GM12878 (cell line): ENCODE results near the gene LDLRAD4. TPM values are rescaled to one million over a fixed set of nuclear protein-coding genes. Genes with fewer than 3 reads are reported as not detected.

Experiments used
- ATAC-seq: fragments of 200-7000 bp; cut with Tn5 transposase; 3 replicates; pipeline ENCODE4 v1.9.1; 2020; ENCODE audit warnings: mild to moderate bottlenecking, moderate library complexity
- BruUV-seq: library from RNA; stranded (reverse); fragments of 400-500 nt; replicated peaks from 2 replicates; lab custom pipeline; 2021; lab: Mats Ljungman, UMichigan
- CTCF ChIA-PET: fragments of 300-600 bp; sonication (Branson Sonifier 250); formaldehyde crosslinking; extraction: SDS; loops from one replicate; lab custom pipeline; 2021; ENCODE audit warnings: inconsistent platforms; lab: Yijun Ruan, JAX
- POLR2A ChIA-PET: fragments of 350-600 bp; formaldehyde crosslinking; extraction: SDS; loops from one replicate; lab custom pipeline; 2021; ENCODE audit warnings: inconsistent platforms; lab: Charles Lee
- RAD21 ChIA-PET: fragments of 300-600 bp; sonication (Branson Sonifier 250); formaldehyde crosslinking; loops from one replicate; lab custom pipeline; 2023; ENCODE audit warnings: antibody characterized with exemption; ENCODE audit not compliant: unreplicated experiment; lab: Charles Lee
- SMC1A ChIA-PET: fragments of 300-600 bp; sonication (Branson Sonifier 250); formaldehyde crosslinking; loops from one replicate; lab custom pipeline; 2023; ENCODE audit not compliant: unreplicated experiment, uncharacterized antibody; lab: Charles Lee
- DNase-seq: peaks from one replicate; pipeline ENCODE4 v3.0.0-alpha.2; 2011; ENCODE audit warnings: low read depth, low spot score
- FAIRE-seq: peaks from 3 replicates; lab custom pipeline; 2011; peaks lifted over from hg19 to GRCh38; lab: Jason Lieb, UNC
- H2AFZ ChIP-seq: 2 replicates; pipeline ENCODE4 v1.6.0; 2011; ENCODE audit warnings: low read depth, low read length, control low read depth; ENCODE audit not compliant: control insufficient read depth
- H3K27ac ChIP-seq: 2 replicates; pipeline ENCODE4 v1.5.1; 2011; ENCODE audit warnings: control low read depth; ENCODE audit not compliant: control insufficient read depth, insufficient read depth
- H3K27me3 ChIP-seq, 2 experiments: replicated peaks in 1 of 2; 2 replicates each; pipeline versions ENCODE4 v1.6.0 to v1.6.1; 2011; ENCODE audit warnings: low read length in 1 of 2; ENCODE audit not compliant: control insufficient read depth in 2 of 2, insufficient read depth in 2 of 2
- H3K36me3 ChIP-seq, 2 experiments: 2 replicates each; pipeline ENCODE4 v1.5.1; 2011; ENCODE audit warnings: low read length in 1 of 2; ENCODE audit not compliant: control insufficient read depth in 2 of 2, insufficient read depth in 2 of 2
- H3K4me1 ChIP-seq: 2 replicates; pipeline ENCODE4 v1.6.1; 2011; ENCODE audit warnings: mild to moderate bottlenecking, low read length, moderate library complexity, mixed read lengths; ENCODE audit not compliant: control insufficient read depth, insufficient read depth
- H3K4me2 ChIP-seq: 2 replicates; pipeline ENCODE4 v1.6.0; 2011; ENCODE audit warnings: control low read depth; ENCODE audit not compliant: control insufficient read depth, insufficient read depth
- H3K4me3 ChIP-seq: fragments of 200-600 bp; sonication (generic); 2 replicates; pipeline ENCODE4 v1.5.1; 2016
- H3K79me2 ChIP-seq: 2 replicates; pipeline ENCODE4 v1.6.0; 2011; ENCODE audit warnings: low read length; ENCODE audit not compliant: control insufficient read depth, insufficient read depth
- H3K9ac ChIP-seq: 2 replicates; pipeline ENCODE4 v1.8.0; 2011; ENCODE audit warnings: low read length, control low read depth, mixed read lengths; ENCODE audit not compliant: control insufficient read depth, insufficient read depth
- H3K9me3 ChIP-seq: replicated peaks from 3 replicates; pipeline ENCODE4 v1.5.1; 2011; ENCODE audit warnings: mild to moderate bottlenecking, low read length; ENCODE audit not compliant: control insufficient read depth, insufficient read depth
- H4K20me1 ChIP-seq: 2 replicates; pipeline ENCODE4 v1.6.0; 2011; ENCODE audit not compliant: control insufficient read depth, insufficient read depth
- CREM ChIP-seq: IDR thresholded peaks from 2 replicates; pipeline ENCODE4 v1.6.1; 2014; ENCODE audit warnings: antibody characterized with exemption, low read depth
- EGR1 ChIP-seq, 2 experiments: IDR thresholded peaks; 1 replicate in 1 of 2; 2 replicates in 1 of 2; pipeline ENCODE4 v1.6.1; 2011 to 2012; ENCODE audit warnings: low read depth in 2 of 2, low read length in 2 of 2, borderline replicate concordance in 1 of 2, mild to moderate bottlenecking in 1 of 2, moderate library complexity in 1 of 2
- HDGF ChIP-seq: fragments of 450-650 bp; IDR thresholded peaks from 2 replicates; pipeline ENCODE4 v1.6.1; 2016; ENCODE audit warnings: antibody characterized with exemption
- SIN3A ChIP-seq: IDR thresholded peaks from 2 replicates; pipeline ENCODE4 v1.6.1; 2012; ENCODE audit warnings: low read depth, low read length, improper control_type of control experiment
- SPI1 ChIP-seq: IDR thresholded peaks from 2 replicates; pipeline ENCODE4 v1.6.1; 2011; ENCODE audit warnings: low read depth, mild to moderate bottlenecking, low read length, moderate library complexity, borderline replicate concordance; ENCODE audit not compliant: insufficient read depth
- WGBS: methylation state at CpG from one replicate; pipeline ENCODE4 v1.1.6; 2016; ENCODE audit warnings: low lambda C conversion rate; ENCODE audit not compliant: insufficient replicate concordance, insufficient coverage; ENCODE audit errors: missing lambda C conversion rate; 5-methylcytosine and 5-hydroxymethylcytosine counted together
- in situ Hi-C: fragments of 300-500 bp; cut with MboI; formaldehyde crosslinking; loops from 9 replicates; pipeline ENCODE4 v1.14.3; 2018; ENCODE audit warnings: mixed read lengths
- intact Hi-C: fragments of 100-400 bp; cut with micrococcal nuclease; formaldehyde crosslinking; loops from one replicate; pipeline ENCODE4 v1.14.2; 2022; ENCODE audit not compliant: unreplicated experiment
- polyA plus RNA-seq, 11 experiments: library from polyadenylated mRNA; depleted of rRNA in 4 of 11; unstranded in 6 of 11; stranded (reverse) in 5 of 11; fragments of >200 nt; fragmentation: Nextera tagmentation in 4 of 11; fragmentation: Illumina TruSeq in 1 of 11; extraction: Ambion mirVana in 4 of 11; extraction: Trizol in 1 of 11; gene quantifications; 1 replicate in 1 of 11; 2 replicates in 10 of 11; pipeline versions ENCODE4 v1.2.1 to v1.2.3, GENCODE V29; 2011 to 2016; ENCODE audit warnings: inconsistent platforms in 2 of 11, missing spikeins in 2 of 11, low read depth in 1 of 11
- total RNA-seq, 4 experiments: library from RNA; depleted of rRNA in 3 of 4; stranded (reverse); fragments of >200 nt in 3 of 4; fragmentation: Illumina TruSeq in 1 of 4; extraction: Trizol in 1 of 4; gene quantifications; 2 replicates each; pipeline versions ENCODE4 v1.2.1 to v1.2.3, GENCODE V29; 2013 to 2021
- TF ChIP-seq, protein P1 (sequence below): fragments of 450-650 bp; IDR thresholded peaks from 2 replicates; pipeline ENCODE4 v1.6.1; 2016; ENCODE audit warnings: mild to moderate bottlenecking, moderate library complexity, borderline replicate concordance
- TF ChIP-seq, protein P2 (sequence below): IDR thresholded peaks from 2 replicates; pipeline ENCODE4 v1.6.1; 2011; ENCODE audit warnings: low read depth, low read length, improper control_type of control experiment, borderline replicate concordance
- TF ChIP-seq, protein P3 (sequence below): fragments of 450-650 bp; conservative IDR thresholded peaks from 2 replicates; pipeline ENCODE4 v1.6.1; 2017; ENCODE audit warnings: mild to moderate bottlenecking, moderate library complexity
- TF ChIP-seq, protein P4 (sequence below): fragments of 450-650 bp; IDR thresholded peaks from 2 replicates; pipeline ENCODE4 v1.6.1; 2017; ENCODE audit warnings: mild to moderate bottlenecking, moderate library complexity
- TF ChIP-seq, protein P5 (sequence below): IDR thresholded peaks from 2 replicates; pipeline ENCODE4 v1.6.1; 2012; ENCODE audit warnings: low read length, inconsistent platforms

The LDLRAD4 gene
- total and polyA plus RNA-seq, 10 of the 15 experiments (the other 5 are each of a cell fraction or from before 2014, with no cell fraction given) = 2.7 to 16.8 (median 11.2) TPM

DNA sequence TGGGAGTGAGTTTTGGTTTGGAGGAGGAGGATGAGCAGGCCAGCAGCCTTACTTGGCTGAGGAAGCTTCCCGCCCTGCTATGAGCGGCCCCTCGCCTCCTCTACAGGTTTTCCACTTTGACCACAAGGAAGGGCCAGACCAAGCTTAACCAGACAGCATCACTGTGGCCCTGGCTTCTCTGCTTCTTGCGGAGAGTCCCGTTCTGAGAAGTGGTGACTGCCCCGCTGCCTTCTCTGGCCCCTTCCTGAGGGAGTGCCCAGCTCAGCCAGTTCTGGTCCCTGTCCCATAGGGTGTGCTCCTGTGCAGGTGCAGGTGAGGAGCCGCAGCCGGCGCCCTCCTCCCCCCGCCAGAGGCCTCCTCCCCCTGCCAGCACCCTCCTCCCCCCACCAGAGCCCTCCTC is 406.8 kb downstream of the LDLRAD4 start:
- ATAC-seq = no peak
- H3K79me2 ChIP-seq = no peaks in the 10 kb centered on the region
- in situ Hi-C loops = loop anchor here (25.0 kb wide), 1 partner anchor 463 kb away; no protein-coding TSS in a partner anchor
- TF ChIP-seq SPI1 = no peak
- TF ChIP-seq, protein P1, sequence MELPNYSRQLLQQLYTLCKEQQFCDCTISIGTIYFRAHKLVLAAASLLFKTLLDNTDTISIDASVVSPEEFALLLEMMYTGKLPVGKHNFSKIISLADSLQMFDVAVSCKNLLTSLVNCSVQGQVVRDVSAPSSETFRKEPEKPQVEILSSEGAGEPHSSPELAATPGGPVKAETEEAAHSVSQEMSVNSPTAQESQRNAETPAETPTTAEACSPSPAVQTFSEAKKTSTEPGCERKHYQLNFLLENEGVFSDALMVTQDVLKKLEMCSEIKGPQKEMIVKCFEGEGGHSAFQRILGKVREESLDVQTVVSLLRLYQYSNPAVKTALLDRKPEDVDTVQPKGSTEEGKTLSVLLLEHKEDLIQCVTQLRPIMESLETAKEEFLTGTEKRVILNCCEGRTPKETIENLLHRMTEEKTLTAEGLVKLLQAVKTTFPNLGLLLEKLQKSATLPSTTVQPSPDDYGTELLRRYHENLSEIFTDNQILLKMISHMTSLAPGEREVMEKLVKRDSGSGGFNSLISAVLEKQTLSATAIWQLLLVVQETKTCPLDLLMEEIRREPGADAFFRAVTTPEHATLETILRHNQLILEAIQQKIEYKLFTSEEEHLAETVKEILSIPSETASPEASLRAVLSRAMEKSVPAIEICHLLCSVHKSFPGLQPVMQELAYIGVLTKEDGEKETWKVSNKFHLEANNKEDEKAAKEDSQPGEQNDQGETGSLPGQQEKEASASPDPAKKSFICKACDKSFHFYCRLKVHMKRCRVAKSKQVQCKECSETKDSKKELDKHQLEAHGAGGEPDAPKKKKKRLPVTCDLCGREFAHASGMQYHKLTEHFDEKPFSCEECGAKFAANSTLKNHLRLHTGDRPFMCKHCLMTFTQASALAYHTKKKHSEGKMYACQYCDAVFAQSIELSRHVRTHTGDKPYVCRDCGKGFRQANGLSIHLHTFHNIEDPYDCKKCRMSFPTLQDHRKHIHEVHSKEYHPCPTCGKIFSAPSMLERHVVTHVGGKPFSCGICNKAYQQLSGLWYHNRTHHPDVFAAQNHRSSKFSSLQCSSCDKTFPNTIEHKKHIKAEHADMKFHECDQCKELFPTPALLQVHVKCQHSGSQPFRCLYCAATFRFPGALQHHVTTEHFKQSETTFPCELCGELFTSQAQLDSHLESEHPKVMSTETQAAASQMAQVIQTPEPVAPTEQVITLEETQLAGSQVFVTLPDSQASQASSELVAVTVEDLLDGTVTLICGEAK = no peak
- TF ChIP-seq, protein P2, sequence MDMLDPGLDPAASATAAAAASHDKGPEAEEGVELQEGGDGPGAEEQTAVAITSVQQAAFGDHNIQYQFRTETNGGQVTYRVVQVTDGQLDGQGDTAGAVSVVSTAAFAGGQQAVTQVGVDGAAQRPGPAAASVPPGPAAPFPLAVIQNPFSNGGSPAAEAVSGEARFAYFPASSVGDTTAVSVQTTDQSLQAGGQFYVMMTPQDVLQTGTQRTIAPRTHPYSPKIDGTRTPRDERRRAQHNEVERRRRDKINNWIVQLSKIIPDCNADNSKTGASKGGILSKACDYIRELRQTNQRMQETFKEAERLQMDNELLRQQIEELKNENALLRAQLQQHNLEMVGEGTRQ = no peak
- TF ChIP-seq CREM = no peak
- TF ChIP-seq, protein P3, sequence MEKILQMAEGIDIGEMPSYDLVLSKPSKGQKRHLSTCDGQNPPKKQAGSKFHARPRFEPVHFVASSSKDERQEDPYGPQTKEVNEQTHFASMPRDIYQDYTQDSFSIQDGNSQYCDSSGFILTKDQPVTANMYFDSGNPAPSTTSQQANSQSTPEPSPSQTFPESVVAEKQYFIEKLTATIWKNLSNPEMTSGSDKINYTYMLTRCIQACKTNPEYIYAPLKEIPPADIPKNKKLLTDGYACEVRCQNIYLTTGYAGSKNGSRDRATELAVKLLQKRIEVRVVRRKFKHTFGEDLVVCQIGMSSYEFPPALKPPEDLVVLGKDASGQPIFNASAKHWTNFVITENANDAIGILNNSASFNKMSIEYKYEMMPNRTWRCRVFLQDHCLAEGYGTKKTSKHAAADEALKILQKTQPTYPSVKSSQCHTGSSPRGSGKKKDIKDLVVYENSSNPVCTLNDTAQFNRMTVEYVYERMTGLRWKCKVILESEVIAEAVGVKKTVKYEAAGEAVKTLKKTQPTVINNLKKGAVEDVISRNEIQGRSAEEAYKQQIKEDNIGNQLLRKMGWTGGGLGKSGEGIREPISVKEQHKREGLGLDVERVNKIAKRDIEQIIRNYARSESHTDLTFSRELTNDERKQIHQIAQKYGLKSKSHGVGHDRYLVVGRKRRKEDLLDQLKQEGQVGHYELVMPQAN = no peak
- TF ChIP-seq, protein P4, sequence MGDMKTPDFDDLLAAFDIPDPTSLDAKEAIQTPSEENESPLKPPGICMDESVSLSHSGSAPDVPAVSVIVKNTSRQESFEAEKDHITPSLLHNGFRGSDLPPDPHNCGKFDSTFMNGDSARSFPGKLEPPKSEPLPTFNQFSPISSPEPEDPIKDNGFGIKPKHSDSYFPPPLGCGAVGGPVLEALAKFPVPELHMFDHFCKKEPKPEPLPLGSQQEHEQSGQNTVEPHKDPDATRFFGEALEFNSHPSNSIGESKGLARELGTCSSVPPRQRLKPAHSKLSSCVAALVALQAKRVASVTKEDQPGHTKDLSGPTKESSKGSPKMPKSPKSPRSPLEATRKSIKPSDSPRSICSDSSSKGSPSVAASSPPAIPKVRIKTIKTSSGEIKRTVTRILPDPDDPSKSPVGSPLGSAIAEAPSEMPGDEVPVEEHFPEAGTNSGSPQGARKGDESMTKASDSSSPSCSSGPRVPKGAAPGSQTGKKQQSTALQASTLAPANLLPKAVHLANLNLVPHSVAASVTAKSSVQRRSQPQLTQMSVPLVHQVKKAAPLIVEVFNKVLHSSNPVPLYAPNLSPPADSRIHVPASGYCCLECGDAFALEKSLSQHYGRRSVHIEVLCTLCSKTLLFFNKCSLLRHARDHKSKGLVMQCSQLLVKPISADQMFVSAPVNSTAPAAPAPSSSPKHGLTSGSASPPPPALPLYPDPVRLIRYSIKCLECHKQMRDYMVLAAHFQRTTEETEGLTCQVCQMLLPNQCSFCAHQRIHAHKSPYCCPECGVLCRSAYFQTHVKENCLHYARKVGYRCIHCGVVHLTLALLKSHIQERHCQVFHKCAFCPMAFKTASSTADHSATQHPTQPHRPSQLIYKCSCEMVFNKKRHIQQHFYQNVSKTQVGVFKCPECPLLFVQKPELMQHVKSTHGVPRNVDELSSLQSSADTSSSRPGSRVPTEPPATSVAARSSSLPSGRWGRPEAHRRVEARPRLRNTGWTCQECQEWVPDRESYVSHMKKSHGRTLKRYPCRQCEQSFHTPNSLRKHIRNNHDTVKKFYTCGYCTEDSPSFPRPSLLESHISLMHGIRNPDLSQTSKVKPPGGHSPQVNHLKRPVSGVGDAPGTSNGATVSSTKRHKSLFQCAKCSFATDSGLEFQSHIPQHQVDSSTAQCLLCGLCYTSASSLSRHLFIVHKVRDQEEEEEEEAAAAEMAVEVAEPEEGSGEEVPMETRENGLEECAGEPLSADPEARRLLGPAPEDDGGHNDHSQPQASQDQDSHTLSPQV = no peak
- no peak for TF ChIP-seq HDGF
- no peak for TF ChIP-seq SIN3A
- TF ChIP-seq, protein P5, sequence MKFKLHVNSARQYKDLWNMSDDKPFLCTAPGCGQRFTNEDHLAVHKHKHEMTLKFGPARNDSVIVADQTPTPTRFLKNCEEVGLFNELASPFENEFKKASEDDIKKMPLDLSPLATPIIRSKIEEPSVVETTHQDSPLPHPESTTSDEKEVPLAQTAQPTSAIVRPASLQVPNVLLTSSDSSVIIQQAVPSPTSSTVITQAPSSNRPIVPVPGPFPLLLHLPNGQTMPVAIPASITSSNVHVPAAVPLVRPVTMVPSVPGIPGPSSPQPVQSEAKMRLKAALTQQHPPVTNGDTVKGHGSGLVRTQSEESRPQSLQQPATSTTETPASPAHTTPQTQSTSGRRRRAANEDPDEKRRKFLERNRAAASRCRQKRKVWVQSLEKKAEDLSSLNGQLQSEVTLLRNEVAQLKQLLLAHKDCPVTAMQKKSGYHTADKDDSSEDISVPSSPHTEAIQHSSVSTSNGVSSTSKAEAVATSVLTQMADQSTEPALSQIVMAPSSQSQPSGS = no peak
- TF ChIP-seq EGR1 (IDR thresholded peaks at IDR 0.05; ENCODE audit: borderline replicate concordance in 1 of 2, low read depth in 2 of 2, low read length in 2 of 2) = no peak

More for the DNA sequence above, 406.8 kb downstream of the LDLRAD4 start:
- H4K20me1 ChIP-seq = no peaks in the 10 kb centered on the region
- no peaks in the 10 kb centered on the region; a peak in 2 of 4 replicates for H3K36me3 ChIP-seq
- CTCF ChIA-PET = interaction anchor here (1.4 to 11.8 kb wide), 2 partner anchors 66 to 466 kb away, joined by 4 to 337 read pairs; no protein-coding TSS in a partner anchor
- POLR2A ChIA-PET = interaction anchor here (1.8 kb wide), 1 partner anchor 11 kb away, joined by 5 read pairs; no protein-coding TSS in a partner anchor
- H3K4me1 ChIP-seq = peaks cover 5% of the 10 kb centered on the region
- no peak overlapping the region for H3K4me3 ChIP-seq
- no peaks in the 10 kb centered on the region for H3K9me3 ChIP-seq
- no peak overlapping the region for H3K4me2 ChIP-seq
- 92% methylated on average over 7 of the region's 10 CpGs for WGBS
- DNase-seq (no peak), FAIRE-seq (no peak)
- H3K27me3 ChIP-seq = no peaks in the 10 kb centered on the region
- intact Hi-C loops = no loop called here
- RAD21 ChIA-PET = interaction anchor here (0.8 to 2.8 kb wide), 5 partner anchors 12 to 67 kb away, joined by 3 to 12 read pairs (median 4); no protein-coding TSS in a partner anchor
- no TSS peak for BruUV-seq
- no peak overlapping the region for H3K27ac ChIP-seq
- no peak overlapping the region for H3K9ac ChIP-seq
- no peak overlapping the region for H2AFZ ChIP-seq
- SMC1A ChIA-PET = interaction anchor here (1.1 to 6.9 kb wide), 3 partner anchors 10 to 66 kb away, joined by 3 to 241 read pairs (median 3); no protein-coding TSS in a partner anchor
